Mucosa of descending colon (tissue), 3 donors: ENCODE data around the gene MAFG. TPM values are rescaled to one million over a fixed set of nuclear protein-coding genes. Genes with fewer than 3 reads are reported as not detected.
A peak's percentile ranks its signal among the peaks of the same experiment; 100 is the strongest.

ENCODE experiments used
- ATAC-seq: fragments of 200-7000 bp; cut with Tn5 transposase; one replicate; pipeline ENCODE4 v1.9.1; 2020; ENCODE audit warnings: mild to moderate bottlenecking, moderate library complexity
- DNase-seq, 3 donors: peaks; one replicate each; pipeline ENCODE4 v3.0.0-alpha.2; 2020
- H3K36me3 ChIP-seq: fragments of 200-600 bp; one replicate; pipeline ENCODE4 v1.8.0; 2021; ENCODE audit warnings: low read depth, mild to moderate bottlenecking
- H3K4me1 ChIP-seq: fragments of 200-600 bp; one replicate; pipeline ENCODE4 v1.8.0; 2021; ENCODE audit warnings: low read depth, mild to moderate bottlenecking
- H3K4me3 ChIP-seq: fragments of 200-600 bp; one replicate; pipeline ENCODE4 v1.8.0; 2021; ENCODE audit warnings: mild to moderate bottlenecking
- H3K9me3 ChIP-seq: fragments of 200-600 bp; one replicate; pipeline ENCODE4 v1.8.0; 2021; ENCODE audit warnings: mild to moderate bottlenecking
- intact Hi-C, 2 donors: fragments of 100-400 bp; cut with DNase I in 1 of 2; cut with micrococcal nuclease in 1 of 2; formaldehyde crosslinking; loops; one replicate each; pipeline versions ENCODE4 v1.11.0 to v1.11.1; 2022; cut with DNase I, micrococcal nuclease
- total RNA-seq, 3 donors: library from RNA; stranded (reverse); fragmentation: NEBNext Ultra II Directional in 2 of 3; extraction: Animal tissue kit (Norgen Biotek cat#: 25700) in 2 of 3; gene quantifications; one replicate each; pipeline versions ENCODE4 v1.2.1 to v1.2.4, GENCODE V29; 2021 to 2023
- TF ChIP-seq, protein P1 (sequence below): fragments of 200-600 bp; IDR thresholded peaks from one replicate; pipeline ENCODE4 v1.8.0; 2022; ENCODE audit warnings: antibody characterized with exemption, mild to moderate bottlenecking
- donor health status: DM: no; HTN: no; CAD: no; lungs with moderate emphysema.
- donor health status: DM: no; HTN: no; CAD: no.
- donor health status: DM: no; HTN: yes; CAD: no.

The MAFG gene
- total RNA-seq, 3 donors from 2014 or later: 17.4 to 34.0 (median 21.1) TPM

DNA sequence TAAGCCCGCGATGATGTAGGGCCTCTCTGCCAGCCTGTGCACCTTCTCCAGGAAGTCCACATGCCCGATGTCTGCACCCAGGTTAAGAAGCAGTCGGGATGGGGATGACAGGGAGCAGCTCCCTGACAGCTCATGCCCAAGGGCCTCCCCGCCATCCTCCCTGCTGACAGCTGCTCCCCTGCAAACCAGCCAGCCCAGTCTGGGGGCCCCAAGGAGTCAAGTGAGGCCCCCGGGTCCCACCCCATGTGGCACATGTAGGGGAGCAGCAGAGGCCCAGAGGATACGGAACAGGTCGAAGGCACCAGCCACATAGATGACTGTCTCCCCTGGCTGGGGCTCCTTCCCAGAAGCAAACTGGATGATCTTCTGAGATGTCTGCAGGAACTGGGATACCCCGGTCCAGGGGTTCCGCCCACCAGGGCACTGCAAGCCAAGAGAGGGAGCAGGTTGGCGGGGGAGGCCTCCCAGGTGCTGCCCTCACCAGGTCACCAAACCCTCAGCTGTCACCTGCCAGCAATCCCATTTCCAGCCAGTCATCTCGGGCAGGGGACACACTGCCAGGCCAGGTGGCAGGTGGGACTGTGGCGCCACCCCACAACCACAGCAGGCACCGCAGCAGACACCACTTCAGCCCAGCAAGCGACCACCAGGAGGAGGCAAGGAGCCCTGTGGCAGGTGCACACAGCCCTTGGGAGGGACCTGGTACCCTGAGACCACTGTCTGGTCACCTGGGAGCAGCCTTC, 20.9 kb downstream of the MAFG start:
- Histone ChIP-seq H3K4me1 (peaks cover 21% of the 10 kb centered on the region), H3K9me3 (no peaks in the 10 kb centered on the region), H3K36me3 (no peaks in the 10 kb centered on the region), H3K4me3 (no peak overlapping the region)
- ATAC-seq: no peak
- TF ChIP-seq, protein P1, sequence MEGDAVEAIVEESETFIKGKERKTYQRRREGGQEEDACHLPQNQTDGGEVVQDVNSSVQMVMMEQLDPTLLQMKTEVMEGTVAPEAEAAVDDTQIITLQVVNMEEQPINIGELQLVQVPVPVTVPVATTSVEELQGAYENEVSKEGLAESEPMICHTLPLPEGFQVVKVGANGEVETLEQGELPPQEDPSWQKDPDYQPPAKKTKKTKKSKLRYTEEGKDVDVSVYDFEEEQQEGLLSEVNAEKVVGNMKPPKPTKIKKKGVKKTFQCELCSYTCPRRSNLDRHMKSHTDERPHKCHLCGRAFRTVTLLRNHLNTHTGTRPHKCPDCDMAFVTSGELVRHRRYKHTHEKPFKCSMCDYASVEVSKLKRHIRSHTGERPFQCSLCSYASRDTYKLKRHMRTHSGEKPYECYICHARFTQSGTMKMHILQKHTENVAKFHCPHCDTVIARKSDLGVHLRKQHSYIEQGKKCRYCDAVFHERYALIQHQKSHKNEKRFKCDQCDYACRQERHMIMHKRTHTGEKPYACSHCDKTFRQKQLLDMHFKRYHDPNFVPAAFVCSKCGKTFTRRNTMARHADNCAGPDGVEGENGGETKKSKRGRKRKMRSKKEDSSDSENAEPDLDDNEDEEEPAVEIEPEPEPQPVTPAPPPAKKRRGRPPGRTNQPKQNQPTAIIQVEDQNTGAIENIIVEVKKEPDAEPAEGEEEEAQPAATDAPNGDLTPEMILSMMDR: no peak
- DNase-seq: peak in 1 of 3 donors; percentile 48
- intact Hi-C loops: no loop called here

DNA sequence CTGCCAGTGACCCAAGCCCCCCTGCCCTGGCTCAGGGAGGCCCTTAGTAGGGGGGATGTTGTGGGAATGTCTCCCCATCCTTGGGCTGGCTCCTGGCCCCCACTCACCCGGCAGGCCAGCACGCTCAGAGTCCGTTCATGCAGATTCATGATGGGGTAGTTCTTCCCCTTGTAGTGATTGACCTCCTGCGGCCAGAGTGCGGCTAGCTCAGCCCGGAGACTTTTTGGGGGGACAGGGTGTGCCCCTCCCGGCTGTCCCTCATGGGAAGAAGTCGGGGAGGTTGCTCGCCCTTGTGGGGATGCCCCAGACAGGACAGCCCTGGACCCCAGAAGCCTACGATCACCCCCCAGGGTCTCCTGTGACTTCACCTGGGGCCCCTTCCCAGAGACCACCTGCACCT, 21.5 kb downstream of the MAFG start:
- TF ChIP-seq, protein P1: no peak
- DNase-seq: peak in 1 of 3 donors; percentile 40

DNA sequence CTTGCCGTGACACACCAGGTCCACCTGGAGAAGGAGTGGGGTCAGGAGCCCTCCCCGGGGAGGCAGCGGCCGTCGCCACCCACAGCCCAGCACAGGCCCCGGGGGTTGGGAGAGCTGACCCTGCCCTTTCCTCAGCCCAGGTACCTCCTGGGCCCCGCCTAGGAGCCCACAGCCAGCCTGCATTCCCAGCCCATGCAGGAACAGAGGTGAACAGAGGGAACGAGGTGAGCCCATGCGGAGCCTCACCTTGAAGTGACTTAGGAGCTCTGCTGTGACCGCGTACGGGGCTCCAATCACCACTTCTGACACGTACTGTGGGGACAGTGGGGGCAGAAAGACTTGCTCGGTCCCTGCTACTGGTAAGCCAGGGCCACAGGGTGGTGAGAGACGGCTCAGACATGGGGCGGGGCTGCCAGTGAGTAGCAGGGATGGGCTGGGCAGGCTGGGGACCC, 22.1 kb downstream of the MAFG start:
- intact Hi-C loops: no loop called here
- TF ChIP-seq, protein P1: no peak
- ATAC-seq: no peak
- peak in 1 of 3 donors; percentile 44 for DNase-seq
- peaks cover 21% of the 10 kb centered on the region for H3K4me1 ChIP-seq
- no peak overlapping the region for H3K4me3 ChIP-seq
- H3K36me3 ChIP-seq: no peaks in the 10 kb centered on the region
- H3K9me3 ChIP-seq: no peaks in the 10 kb centered on the region

More for the DNA sequence above, 21.5 kb downstream of the MAFG start:
- Histone ChIP-seq H3K4me1 (peaks cover 22% of the 10 kb centered on the region), H3K9me3 (no peaks in the 10 kb centered on the region), H3K36me3 (no peaks in the 10 kb centered on the region), H3K4me3 (no peak overlapping the region)
- no peak for ATAC-seq
- intact Hi-C loops: no loop called here

DNA sequence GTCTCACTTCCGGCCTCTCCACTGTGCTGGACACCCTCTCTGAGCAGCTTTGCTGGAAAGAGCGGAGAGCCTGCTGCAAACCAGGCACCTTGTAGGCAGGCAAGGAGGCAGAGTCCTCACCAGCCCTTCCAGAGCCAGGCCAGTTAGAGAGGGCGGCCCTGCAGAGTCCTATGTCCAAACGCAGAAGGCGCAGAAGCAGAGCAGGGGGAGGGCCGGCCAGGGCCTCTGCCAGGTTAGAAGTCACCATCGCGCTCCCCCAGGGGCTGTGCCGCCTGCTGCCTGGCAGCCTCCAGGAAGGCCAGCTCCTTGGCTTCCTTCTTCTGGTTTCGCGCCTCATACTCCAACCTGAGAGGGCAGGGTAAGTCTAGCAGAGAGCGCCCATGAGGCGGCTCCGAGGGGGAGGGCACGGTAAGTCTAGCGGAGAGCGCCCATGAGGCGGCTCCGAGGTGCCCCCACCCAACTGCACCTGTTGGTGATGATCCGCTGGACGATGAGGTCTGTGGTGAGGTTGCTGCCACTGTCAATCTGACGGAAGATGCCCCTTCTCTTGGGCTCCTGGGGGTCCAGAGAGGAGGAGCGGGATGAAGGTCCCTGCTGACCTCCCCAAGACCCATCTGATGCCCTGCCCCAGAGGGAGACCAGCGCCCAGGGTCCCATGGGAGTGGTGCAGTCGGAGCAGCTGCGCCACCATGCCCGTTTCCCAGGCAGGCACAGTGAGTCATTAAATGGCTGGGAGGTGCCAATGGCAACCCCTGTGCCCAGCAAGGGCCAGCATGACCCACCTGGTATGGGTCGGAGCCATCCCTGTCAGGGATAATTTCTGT, 22.7 kb downstream of the MAFG start:
- TF ChIP-seq, protein P1: no peak
- ATAC-seq: no peak
- Histone ChIP-seq H3K4me1 (peaks cover 15% of the 10 kb centered on the region), H3K36me3 (no peaks in the 10 kb centered on the region), H3K9me3 (no peaks in the 10 kb centered on the region), H3K4me3 (no peak overlapping the region)
- peak in 2 of 3 donors; percentile 23 to 41 for DNase-seq
- intact Hi-C loops: no loop called here

DNA sequence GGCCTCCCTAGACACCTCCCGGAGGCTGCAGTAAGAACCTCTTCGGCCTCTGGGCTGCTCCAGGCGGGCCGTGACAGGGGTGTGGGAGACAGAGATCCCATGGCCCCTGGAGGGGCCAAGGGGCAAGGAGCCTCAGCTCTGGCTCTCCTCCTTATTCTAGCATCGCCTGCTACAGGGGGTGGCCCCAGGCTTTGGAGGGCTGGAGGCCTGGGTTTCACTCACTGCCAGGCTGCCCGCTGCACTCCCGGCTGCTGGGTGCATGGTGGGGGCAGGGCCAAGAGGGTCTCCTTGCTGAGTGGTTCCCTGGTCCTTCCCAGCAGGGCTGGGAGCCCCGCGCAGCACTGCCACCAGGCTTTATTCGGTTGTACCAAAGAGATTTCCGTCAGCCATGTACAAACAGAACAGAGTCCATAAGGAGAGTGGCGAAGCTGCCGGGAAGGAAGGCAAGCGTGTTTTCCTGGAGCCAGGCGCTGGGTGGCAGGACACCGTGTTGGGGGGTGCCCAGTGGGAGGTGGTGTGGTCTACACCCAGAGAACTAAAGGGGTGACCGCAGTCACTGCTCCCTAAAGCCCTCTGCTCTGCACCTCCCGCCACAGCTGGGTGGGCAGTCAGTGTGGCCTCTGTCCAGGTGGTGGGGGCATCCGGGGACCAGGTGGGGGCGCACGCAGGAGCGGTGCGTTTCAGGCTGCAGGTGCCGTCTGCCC, 23.5 kb downstream of the MAFG start:
- H3K9me3 ChIP-seq: no peaks in the 10 kb centered on the region
- TF ChIP-seq, protein P1: no peak
- no peak overlapping the region for H3K4me3 ChIP-seq
- intact Hi-C loops: no loop called here
- DNase-seq: peak in 1 of 3 donors; percentile 34
- no peaks in the 10 kb centered on the region for H3K36me3 ChIP-seq
- H3K4me1 ChIP-seq: peaks cover 10% of the 10 kb centered on the region
- no peak for ATAC-seq
